OCI-M2 (cell line): ENCODE measurements around the gene RABEP2.
"Not testable (repeated sequence)": the region's sequence is repeated elsewhere in the genome, so short reads cannot be mapped to it uniquely, and the experiment has no call there.

Experiments
- DNase-seq: peaks from one replicate; lab custom pipeline; 2025; ENCODE audit not compliant: unreplicated experiment; lab: John Stamatoyannopoulos, UW

The RABEP2 gene

DNA sequence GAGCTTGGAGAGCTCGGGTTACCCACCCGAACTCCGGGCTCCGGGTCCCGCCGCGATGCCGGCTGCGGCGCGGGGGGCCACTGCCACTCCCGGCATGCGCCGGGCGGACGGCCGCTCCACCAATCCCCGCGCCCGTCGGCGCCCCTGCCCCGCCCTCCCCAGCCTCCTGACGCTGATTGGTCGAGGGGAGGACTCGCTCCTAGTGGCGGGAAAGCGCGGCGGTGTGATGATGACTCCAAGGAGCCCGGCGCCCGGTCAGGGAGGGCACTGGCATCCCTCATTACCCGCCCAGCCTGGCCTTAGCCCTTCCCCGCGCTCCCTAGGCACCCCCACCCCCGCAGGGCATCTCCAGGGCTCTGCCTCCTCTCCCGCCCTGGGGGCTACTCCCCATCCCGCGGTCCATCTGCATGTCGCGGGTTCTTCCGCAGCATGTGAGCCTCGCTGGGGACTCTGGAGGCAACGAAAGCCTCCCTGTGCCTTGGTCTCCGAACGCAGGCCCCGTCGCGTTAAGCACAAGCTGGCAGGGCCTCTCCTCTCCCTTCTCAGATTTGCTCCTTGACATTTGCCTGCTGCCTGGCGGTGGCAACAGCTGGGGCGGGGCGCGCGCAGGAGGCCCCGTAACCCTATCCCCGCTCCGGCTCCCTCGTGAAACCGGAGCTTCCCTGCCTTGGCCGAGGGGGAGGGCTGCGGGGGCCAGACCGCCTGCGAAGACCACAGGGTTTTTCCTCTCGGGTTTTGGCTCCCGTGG lies 45.0 kb downstream of the RABEP2 start:
- no peak for DNase-seq

DNA sequence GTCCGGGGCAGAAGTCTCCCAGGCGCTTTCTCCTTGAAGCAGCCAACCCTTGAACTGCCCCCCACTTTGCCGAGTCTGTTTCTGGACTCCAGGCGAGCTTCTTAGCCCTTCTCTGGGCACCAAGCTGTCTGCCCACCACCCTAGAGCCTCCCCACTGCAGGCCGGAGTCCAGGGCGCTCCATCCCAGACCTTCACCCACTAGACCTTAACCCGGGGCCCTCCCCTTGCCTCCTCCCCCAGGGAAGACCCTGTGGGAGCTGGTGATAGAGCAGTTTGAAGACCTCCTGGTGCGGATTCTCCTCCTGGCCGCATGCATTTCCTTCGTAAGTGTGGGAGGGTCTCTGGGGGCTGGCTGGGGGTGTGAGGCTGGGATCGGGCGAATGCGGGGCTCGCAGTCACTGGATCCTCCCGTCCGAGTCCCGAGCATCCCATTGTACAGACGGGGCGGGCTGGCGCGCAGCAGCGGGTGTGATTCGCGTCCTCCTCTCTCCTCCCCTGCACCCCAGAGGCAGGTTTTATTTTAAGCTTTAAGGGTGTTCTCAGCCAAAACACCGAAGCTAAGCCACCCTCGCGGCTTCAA lies 45.7 kb downstream of the RABEP2 start:
- no peak for DNase-seq

DNA sequence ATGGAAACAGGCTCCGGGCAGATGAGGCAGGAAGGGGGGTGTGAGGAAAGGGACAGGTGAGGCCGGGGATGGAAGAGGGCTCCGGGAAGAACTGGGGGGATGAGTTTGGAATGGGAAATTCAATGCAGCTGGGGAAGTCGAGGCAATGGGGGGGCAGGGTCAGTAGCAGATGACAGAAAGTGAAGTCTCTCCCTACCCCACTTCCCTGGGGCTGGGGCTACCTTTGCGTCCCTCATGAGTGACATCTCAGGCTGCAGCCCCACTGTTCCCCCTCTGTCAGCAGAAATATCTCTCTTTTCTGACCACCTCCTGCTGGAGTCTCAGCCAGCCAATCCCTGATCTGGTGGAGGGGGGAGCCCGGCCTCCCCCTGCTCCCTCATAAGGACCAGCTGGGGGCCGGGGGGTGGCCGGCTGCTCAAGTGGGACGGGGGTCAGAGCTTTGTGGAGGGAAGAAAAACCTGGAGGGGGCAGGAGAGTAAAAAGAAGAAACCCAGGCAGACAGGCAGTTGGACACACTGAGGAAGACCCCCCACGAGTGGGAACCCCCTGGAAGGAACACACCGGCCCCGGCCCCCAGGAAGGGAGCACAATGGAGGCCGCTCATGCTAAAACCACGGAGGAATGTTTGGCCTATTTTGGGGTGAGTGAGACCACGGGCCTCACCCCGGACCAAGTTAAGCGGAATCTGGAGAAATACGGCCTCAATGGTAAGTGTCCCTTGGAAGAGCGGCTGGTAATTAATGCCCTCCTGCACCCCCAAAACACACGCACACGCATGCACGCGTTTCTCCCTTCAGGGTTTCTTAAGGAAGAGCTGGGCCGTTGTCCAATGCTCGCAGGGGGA lies 46.7 kb downstream of the RABEP2 start, which contains the start of gene ATP2A1:
TSS of gene ATP2A1 (plus strand) at position 406 of the 844 bp plus-strand sequence. CDS start at position 590, 184 bp downstream.
- no peak for DNase-seq

DNA sequence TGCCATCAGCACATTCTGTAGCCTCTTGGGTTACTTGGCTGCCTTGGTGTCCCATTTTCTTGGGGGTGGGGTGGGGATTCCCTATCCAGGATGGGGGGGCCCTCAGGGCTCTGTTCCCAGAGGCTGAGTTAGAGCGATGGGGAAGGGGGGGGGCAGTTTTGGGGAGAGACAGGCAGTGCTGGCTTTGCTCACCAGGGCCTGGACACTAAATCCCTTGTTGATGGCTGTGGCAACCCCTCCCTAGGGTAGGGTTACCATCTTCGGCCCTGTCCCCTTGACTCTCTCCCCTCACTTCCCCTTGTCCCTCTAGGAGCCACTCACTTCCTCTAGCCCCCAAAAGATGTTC lies 47.4 kb downstream of the RABEP2 start:
- no peak for DNase-seq

DNA sequence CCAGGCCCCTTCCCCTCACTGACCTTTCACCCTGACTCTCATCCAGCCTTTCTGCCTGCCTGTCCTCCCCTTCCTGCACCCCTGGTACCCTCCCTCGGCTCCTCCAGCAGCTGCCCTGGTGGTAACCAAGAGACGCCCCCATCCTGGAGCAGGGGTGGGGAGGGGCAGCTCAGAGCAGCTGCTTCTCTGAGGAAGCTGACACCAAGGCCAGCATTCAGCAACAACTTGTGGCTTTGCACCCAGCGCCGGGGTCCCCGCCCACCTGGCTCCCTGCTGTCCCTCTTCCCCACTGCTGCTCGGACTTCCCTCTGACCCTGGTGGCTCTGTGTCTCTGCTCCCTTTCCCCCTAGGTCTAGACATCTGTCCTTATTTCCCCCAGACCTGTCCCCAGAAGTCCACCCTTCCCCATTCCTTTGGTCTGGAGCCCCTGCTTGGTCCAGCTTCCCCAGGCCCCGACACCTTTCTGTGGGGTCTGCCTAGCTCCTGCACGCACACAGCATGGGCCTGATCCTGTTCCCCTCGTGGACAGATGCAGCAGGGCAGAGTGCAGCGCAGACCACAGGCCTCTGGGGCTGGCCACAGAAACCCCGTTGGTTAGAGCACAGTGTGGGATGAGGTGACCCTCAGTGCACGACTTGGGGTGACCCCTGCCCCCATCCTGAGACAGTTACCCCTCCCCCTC lies 47.9 kb downstream of the RABEP2 start:
- no peak for DNase-seq

DNA sequence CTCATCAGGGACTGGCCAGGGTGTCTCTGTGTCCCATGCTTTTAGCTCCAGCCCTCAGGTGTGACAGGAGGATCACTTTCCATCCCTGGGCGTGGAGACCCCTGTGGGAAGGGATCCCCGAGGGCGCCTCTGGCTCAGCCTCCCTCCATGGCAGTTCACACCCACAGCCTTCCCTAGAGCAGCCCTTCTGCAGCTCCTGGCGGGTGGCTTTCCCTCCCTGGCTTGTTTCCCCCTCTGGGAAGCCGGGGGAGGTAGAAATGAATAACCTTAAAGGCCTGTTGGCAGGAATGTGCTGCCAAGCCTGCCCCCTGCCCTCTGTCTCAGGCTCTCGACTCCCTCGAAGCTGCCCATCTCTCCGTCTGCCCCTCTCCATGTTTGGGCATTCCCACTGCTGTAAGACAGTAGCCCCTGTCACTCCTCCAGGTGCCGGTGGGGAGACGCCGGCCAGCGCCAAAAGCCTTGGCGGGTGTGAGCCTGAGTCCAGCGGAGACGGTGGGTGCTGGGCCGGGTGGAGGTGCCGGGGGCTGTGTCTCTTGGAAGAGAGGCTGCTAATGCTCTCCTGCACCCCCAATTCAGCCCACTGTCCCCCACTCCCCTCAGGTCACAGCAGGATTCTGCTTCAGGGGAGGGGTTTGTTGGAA lies 48.9 kb downstream of the RABEP2 start:
- no peak for DNase-seq

DNA sequence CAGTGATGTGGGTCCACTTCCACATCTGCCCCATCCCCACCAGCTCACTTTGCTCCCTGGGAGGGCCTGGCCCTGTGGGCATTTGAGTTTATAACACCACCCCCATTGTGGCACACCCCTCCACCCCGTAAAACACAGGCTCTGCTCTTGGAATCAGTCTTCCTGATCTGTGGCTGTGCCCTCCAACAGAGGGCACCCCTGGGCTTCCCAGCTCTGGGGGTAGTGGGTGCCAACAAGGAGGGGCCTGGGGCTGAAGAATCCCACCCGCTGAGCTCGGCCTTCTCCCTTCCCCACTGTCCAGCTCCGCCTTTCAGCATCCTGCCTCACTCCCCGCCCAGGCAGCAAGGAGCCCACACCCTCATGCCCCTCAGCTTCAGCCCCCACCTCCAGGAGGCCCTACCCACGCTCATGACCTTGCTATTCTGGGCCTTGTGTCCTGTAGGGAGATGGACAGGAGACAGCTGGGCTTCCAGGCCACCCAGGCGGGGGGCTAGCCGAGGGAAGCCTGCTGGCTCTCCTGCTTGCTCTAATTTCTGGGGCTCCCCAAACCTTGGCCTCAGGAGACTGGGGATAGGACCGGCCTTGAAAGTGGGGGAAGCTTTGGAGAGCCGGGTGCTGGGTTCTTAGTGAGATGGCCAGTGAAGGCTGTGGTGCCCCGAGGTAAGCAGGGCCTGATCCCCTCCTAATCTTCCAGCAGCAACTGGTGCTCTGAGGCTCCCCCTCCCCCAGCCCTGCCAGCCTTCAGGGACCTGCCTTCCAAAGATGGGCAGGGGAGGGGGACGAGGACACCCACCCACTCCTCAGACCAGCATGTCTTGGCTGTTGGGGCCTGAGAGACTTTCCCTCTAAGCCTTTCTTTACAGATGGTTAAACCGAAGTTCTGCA lies 49.7 kb downstream of the RABEP2 start:
- DNase-seq = no peak

DNA sequence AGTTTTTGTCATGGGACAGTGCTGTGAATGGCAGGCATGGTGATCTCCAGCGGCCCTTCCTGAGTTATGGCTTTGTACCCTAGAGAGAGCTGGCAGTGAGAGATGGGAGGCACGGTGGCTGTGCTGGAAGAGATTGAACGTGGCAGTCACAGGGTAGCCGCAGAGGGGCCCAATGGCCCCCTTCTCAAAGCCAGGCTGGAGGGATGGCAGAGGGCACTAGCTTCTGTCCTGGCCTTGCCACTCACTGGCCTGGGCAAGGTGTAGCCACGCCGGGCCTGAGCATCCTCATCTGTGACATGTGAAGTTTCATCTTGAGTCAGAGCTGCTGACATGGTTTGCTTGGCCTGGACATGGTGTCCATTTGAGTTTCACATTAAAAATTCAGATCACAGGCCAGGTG lies 50.6 kb downstream of the RABEP2 start:
- no peak for DNase-seq

DNA sequence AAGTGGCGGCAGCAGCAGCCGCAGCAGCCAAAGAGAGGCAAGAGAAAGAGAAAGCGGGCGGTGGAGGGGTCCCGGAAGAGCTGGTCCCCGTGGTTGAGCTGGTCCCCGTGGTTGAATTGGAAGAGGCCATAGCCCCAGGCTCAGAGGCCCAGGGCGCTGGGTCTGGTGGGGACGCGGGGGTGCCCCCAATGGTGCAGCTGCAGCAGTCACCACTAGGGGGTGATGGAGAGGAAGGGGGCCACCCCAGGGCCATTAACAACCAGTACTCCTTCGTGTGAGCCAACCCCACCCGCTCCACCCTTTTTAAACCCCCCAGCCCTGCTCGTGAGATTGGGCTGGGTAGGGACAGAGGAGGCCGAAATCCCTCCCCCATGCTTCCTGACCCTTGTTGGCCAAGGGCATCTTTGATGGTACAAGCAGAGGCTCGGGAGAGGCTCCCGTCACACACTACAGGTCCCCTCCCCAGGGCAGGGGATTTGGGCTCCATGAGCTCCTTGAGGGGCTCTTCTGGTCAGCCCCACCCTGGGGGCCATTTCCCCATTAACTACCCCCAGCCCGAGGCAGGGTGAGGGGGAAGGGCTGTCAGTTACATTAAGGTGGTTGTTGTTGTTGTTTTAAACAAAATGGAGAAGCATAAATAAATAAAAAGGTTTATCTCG lies 51.4 kb downstream of the RABEP2 start:
- DNase-seq = no peak

DNA sequence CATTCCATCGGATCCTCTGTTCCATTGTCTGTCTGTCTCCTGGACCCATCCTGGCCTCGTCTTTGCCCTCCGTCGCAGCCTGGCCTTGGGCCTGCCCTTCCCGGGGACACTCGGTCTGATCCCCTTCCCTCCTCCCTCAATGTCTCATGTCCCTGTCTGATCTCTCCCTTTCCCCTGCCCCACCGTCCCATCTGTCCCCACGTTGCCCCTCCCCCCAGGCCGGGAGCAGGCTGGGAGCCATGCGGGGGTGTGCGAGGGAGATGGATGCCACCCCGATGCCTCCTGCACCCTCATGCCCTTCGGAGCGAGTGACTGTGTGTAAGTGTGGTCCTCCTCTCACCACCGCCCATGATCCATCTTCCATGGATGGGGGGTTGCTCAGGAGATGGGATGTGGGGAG lies 52.1 kb downstream of the RABEP2 start:
- no peak for DNase-seq

DNA sequence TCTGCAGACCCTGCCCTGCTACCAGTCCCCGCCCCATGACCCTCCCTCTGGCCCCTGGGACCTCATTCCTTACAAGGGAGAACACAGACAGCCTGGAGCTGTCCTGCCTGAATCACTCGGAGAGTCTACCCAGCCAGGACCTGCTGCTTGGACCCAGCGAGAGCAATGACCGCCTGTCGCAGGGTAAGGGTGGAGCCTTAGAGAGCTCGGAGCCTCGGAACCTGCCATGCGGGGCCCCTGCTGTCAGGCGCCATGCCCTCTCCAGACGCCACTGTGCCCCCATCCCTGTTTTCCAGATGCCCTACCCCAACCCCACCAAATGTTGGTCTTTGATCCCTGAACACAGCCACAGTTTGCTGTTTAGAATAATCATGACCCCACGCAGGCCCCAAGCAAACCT lies 55.8 kb downstream of the RABEP2 start:
- no peak for DNase-seq

DNA sequence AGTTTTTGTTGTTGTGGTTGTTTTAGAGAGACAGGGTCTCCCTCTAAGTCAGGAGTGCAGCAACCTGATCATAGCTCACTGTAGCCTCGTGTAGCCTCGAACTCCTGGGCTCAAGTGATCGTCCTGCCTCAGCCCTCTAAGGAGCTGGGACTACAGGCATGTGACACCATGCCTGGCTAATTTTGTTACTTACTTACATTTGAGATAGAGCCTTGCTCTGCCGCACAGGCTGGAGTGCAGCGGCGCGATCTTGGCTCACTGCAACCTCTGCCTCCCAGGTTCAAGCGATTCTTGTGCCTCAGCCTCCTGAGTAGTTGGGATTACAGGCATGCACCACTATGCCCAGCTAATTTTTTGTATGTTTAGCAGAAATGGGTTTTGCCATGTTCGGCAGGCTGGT lies 57.4 kb downstream of the RABEP2 start:
- DNase-seq = not testable (repeated sequence)

DNA sequence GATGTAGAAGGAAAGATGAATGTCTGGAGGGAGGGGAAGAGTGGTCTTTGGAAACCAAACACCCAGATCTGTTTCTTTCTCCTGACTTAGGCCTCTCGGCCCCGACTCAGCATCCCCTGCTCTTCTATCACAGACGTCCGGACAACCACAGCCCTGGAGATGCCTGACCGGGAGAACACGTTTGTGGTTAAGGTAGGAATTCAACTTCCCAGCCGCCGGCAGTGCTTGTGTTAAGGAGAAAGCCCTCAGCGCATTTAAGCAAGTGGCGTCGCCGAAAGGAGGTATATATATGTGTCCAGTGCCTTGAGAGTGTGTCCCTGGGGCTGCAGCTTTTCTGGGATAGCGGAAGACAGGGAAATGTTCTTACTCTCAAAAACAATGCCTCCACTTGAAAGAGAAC lies 57.8 kb downstream of the RABEP2 start:
- no peak for DNase-seq

DNA sequence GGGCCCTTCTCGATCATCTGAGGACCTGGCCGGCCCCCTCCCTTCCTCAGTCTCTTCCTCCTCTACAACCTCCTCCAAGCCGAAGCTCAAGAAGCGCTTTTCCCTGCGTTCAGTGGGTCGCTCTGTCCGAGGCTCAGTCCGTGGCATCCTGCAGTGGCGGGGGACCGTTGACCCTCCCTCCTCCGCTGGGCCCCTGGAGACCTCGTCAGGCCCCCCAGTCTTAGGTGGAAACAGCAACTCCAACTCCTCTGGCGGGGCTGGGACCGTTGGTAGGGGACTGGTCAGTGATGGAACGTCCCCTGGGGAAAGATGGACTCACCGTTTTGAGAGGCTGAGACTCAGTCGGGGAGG lies 58.6 kb downstream of the RABEP2 start:
- DNase-seq = no peak

DNA sequence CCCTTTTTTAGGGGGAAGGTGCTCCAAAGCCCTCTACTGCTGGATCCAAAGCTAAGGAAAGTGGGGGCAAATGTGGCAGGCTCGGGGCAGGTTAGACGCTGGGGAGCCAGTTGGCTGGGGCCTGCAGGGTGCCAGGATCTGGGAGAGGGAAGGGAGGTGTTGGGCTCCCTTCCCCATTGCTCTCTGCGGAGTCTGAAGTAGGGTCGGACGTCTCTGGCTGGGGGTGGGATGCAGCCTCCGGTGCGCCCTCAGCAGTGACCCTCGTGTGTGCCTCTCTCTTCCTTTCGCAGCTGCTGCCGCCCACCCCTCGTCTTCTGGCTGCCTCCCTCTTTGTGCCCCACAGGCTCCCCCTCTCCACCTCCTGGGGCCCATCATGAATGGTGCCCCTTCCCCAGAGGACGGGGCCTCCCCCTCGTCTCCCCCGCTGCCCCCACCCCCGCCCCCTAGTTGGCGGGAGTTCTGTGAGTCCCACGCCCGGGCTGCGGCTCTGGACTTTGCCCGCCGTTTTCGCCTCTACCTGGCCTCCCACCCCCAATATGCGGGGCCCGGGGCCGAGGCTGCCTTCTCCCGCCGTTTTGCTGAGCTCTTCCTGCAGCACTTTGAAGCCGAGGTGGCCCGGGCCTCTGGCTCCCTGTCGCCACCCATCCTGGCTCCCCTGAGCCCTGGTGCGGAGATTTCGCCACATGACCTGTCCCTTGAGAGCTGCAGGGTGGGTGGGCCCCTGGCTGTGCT lies 59.1 kb downstream of the RABEP2 start:
- no peak for DNase-seq

DNA sequence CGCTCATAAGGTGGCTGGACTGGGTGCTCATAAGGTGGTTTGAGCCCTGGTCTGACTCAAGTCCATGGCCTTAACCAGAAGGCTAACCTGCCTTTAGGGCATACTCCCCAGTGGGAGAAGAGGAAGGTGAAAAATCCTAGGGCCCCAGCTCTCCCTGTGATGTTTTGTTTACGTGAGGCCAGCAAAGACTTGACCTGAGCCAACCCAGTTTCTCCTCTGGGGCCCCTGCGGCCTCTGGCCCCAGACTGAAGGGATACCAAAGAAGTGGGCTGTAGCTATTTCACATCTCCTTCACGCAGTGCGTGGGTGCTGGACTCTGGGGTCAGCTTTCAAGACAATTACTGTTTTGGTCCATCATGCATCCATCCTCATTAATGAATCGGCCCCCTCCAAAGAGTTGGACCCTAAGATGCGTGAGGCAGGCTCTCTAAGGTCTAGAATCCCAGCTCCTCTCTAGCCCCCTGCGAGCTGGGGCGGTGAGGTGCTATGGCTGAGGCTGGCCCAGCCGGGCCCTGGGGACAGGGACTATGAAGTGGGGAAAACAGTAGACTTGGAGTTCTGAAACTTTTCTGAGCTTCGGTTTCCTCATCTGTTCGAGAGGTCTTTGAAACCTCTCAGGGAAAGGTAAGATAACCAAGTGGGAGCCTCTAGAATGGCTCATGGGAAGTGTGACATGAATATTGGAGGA lies 59.9 kb downstream of the RABEP2 start:
- no peak for DNase-seq

DNA sequence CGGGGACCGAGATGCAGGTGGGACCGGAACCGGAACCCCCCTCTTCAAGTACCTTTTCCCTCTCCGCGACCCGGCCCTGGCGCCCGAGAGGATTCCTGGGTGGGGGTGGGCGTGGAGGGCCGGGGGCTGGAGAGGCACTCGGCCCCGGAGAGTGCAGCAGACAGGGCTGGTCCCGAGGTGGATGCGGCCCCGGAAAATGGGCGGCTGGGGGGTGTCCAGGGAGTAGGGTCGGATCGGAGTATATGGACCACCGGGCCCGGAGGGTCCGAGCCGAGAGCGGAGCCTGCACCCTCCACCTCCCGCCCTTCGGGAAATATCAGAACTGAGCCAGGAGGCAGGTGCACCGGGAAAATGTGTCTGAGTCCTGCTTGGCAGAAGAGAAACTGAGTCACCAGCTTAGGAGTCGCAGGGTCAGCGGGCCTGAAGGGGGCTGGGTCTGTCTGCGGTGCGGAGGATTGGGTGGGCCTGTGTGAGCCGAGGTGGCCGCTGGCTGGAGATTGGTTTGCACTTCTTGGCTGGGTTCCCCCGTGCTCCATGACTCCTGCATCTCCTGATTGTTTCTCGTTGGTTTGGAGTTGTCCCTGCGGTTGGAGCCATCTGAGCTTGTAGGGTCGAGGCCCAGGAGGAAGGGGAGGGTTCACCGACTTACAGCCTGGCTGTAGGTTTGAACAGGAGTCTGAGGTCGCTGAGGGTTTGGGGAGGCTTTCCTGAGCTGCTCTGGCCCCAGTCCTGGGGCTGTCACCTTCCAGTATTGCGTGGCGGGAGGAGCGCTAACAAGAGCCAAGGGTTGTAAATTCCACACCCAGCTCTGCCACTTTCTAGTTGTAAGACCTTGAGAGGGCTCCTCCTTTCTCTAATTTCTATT lies 60.9 kb downstream of the RABEP2 start:
- DNase-seq = no peak
